Karpas-422 (cell line): ENCODE measurements around the gene DEAF1. TPM values are rescaled to one million over a fixed set of nuclear protein-coding genes. Genes with fewer than 3 reads are reported as not detected.

Experiments
- DNase-seq: peaks from one replicate; pipeline ENCODE4 v3.0.0-alpha.2; 2015
- H2AFZ ChIP-seq: fragments of 200-600 bp; sonication (generic); 2 replicates; pipeline ENCODE4 v1.6.1; 2014; ENCODE audit warnings: antibody characterized with exemption, low read length, mixed read lengths
- H3K27ac ChIP-seq: fragments of 200-600 bp; sonication (generic); 2 replicates; pipeline ENCODE4 v1.5.1; 2014; ENCODE audit warnings: mild to moderate bottlenecking, low read length, moderate library complexity
- H3K27me3 ChIP-seq: fragments of 200-600 bp; sonication (generic); 2 replicates; pipeline ENCODE4 v1.6.1; 2014; ENCODE audit warnings: low read length, mixed read lengths
- H3K36me3 ChIP-seq: fragments of 200-600 bp; sonication (generic); 2 replicates; pipeline ENCODE4 v1.6.1; 2014; ENCODE audit warnings: low read length, mixed read lengths; ENCODE audit not compliant: insufficient read depth
- H3K4me1 ChIP-seq: fragments of 200-600 bp; sonication (generic); 2 replicates; pipeline ENCODE4 v1.6.1; 2014; ENCODE audit warnings: mild to moderate bottlenecking, low read length, mixed read lengths
- H3K4me2 ChIP-seq: fragments of 200-600 bp; sonication (generic); 2 replicates; pipeline ENCODE4 v1.6.1; 2014; ENCODE audit warnings: low read length, low read depth, mild to moderate bottlenecking; ENCODE audit not compliant: poor library complexity, severe bottlenecking
- H3K4me3 ChIP-seq: fragments of 200-600 bp; sonication (generic); 2 replicates; pipeline ENCODE4 v1.5.1; 2014; ENCODE audit warnings: mild to moderate bottlenecking, antibody characterized with exemption, low read length, mixed read lengths
- H3K79me2 ChIP-seq: fragments of 200-600 bp; sonication (generic); 2 replicates; pipeline ENCODE4 v1.6.1; 2014; ENCODE audit warnings: mild to moderate bottlenecking, low read length, mixed read lengths
- H3K9ac ChIP-seq: fragments of 200-600 bp; sonication (generic); 2 replicates; pipeline ENCODE4 v1.6.0; 2014; ENCODE audit warnings: low read length
- H3K9me2 ChIP-seq: fragments of 200-600 bp; sonication (generic), shearing (Covaris generic); replicated peaks from 2 replicates; pipeline ENCODE4 v1.6.0; 2014; ENCODE audit warnings: mild to moderate bottlenecking, low read length, moderate library complexity; ENCODE audit not compliant: insufficient read depth
- H3K9me3 ChIP-seq: fragments of 300-700, 200-600 bp; sonication (generic); 2 replicates; pipeline ENCODE4 v1.6.1; 2014; ENCODE audit warnings: low read length, mixed read lengths
- H4K20me1 ChIP-seq: fragments of 200-600 bp; sonication (generic); 2 replicates; pipeline ENCODE4 v1.6.1; 2014; ENCODE audit warnings: mild to moderate bottlenecking, antibody characterized with exemption, low read length, low read depth; ENCODE audit not compliant: insufficient read depth
- total RNA-seq: library from RNA; depleted of rRNA; stranded (reverse); fragments of >200 nt; shearing (Covaris generic); gene quantifications from 2 replicates; pipeline ENCODE4 v1.2.3, GENCODE V29; 2014; ENCODE audit warnings: low replicate concordance

The DEAF1 gene
- total RNA-seq, 1 experiment from 2014 or later = 35.9 TPM

GRCh38 chr11:605286-606129 lies 89.5 kb downstream of the DEAF1 start:
- H3K9me2 ChIP-seq = no peaks in the 10 kb centered on the region
- no peaks in the 10 kb centered on the region for H3K9me3 ChIP-seq
- no peak overlapping the region for H3K9ac ChIP-seq
- peaks cover 9% of the 10 kb centered on the region; the same call in 1 of the 2 replicates for H3K36me3 ChIP-seq
- no peaks in the 10 kb centered on the region for H3K79me2 ChIP-seq
- H3K27ac ChIP-seq = no peak overlapping the region
- no peaks in the 10 kb centered on the region for H3K27me3 ChIP-seq
- no peak for DNase-seq
- no peaks in the 10 kb centered on the region for H3K4me1 ChIP-seq
- no peak overlapping the region for H3K4me2 ChIP-seq
- H4K20me1 ChIP-seq = no peaks in the 10 kb centered on the region; the same call in 1 of the 2 replicates
- no peak overlapping the region for H2AFZ ChIP-seq
- H3K4me3 ChIP-seq = no peak overlapping the region

- Histone ChIP-seq H3K4me3 (no peak overlapping the region), H3K36me3 (peaks cover 15% of the 10 kb centered on the region; the same call in 1 of the 2 replicates), H2AFZ (no peak overlapping the region), H3K9ac (no peak overlapping the region), H3K79me2 (no peaks in the 10 kb centered on the region), H3K27ac (no peak overlapping the region), H3K27me3 (no peaks in the 10 kb centered on the region), H3K9me3 (no peaks in the 10 kb centered on the region), H3K4me2 (no peak overlapping the region), H3K9me2 (no peaks in the 10 kb centered on the region), H3K4me1 (no peaks in the 10 kb centered on the region), H4K20me1 (no peaks in the 10 kb centered on the region; the same call in 1 of the 2 replicates)
- no peak for DNase-seq
Measured at GRCh38 chr11:603154-603553, 91.9 kb downstream of the DEAF1 start.

- Histone ChIP-seq H3K9me3 (no peaks in the 10 kb centered on the region), H3K36me3 (peaks cover 15% of the 10 kb centered on the region; the same call in 1 of the 2 replicates), H3K79me2 (no peaks in the 10 kb centered on the region), H3K9me2 (no peaks in the 10 kb centered on the region), H3K4me1 (no peaks in the 10 kb centered on the region), H3K4me3 (no peak overlapping the region), H3K9ac (no peak overlapping the region), H3K27me3 (no peaks in the 10 kb centered on the region), H3K27ac (no peak overlapping the region), H2AFZ (no peak overlapping the region), H4K20me1 (0 out of 2 replicates have a peak, but pooled peaks cover 5% of the 10 kb centered on the region), H3K4me2 (no peak overlapping the region)
- no peak for DNase-seq
Measured at GRCh38 chr11:601573-602245, 93.3 kb downstream of the DEAF1 start.

GRCh38 chr11:598005-598680 lies 96.9 kb downstream of the DEAF1 start:
- H3K27ac ChIP-seq = no peak overlapping the region
- no peaks in the 10 kb centered on the region for H3K9me3 ChIP-seq
- no peaks in the 10 kb centered on the region for H3K27me3 ChIP-seq
- 0 out of 2 replicates have a peak, but pooled peaks cover 15% of the 10 kb centered on the region for H4K20me1 ChIP-seq
- H2AFZ ChIP-seq = no peak overlapping the region
- DNase-seq = no peak
- peaks cover 9% of the 10 kb centered on the region; the same call in 1 of the 2 replicates for H3K36me3 ChIP-seq
- no peaks in the 10 kb centered on the region for H3K79me2 ChIP-seq
- H3K9me2 ChIP-seq = no peaks in the 10 kb centered on the region
- no peak overlapping the region for H3K4me2 ChIP-seq
- no peak overlapping the region for H3K9ac ChIP-seq
- H3K4me3 ChIP-seq = no peak overlapping the region
- H3K4me1 ChIP-seq = no peaks in the 10 kb centered on the region

- Histone ChIP-seq H3K79me2 (0 out of 2 replicates have a peak, but pooled peaks cover 5% of the 10 kb centered on the region), H4K20me1 (0 out of 2 replicates have a peak, but pooled peaks cover 15% of the 10 kb centered on the region), H3K4me2 (no peak overlapping the region), H3K27me3 (no peaks in the 10 kb centered on the region), H3K4me1 (no peaks in the 10 kb centered on the region), H3K36me3 (peaks cover 18% of the 10 kb centered on the region; the same call in 1 of the 2 replicates), H3K9ac (no peak overlapping the region), H3K9me2 (no peaks in the 10 kb centered on the region), H2AFZ (no peak overlapping the region), H3K4me3 (no peak overlapping the region), H3K9me3 (no peaks in the 10 kb centered on the region), H3K27ac (no peak overlapping the region)
- DNase-seq = no peak
Measured at GRCh38 chr11:597166-597725, 97.8 kb downstream of the DEAF1 start.

GRCh38 chr11:596374-596773 lies 98.6 kb downstream of the DEAF1 start:
- no peak overlapping the region for H3K4me2 ChIP-seq
- no peaks in the 10 kb centered on the region for H3K4me1 ChIP-seq
- H3K4me3 ChIP-seq = no peak overlapping the region
- no peaks in the 10 kb centered on the region for H3K27me3 ChIP-seq
- 0 out of 2 replicates have a peak, but pooled peaks cover 5% of the 10 kb centered on the region for H3K79me2 ChIP-seq
- 0 out of 2 replicates have a peak, but pooled peaks cover 15% of the 10 kb centered on the region for H4K20me1 ChIP-seq
- H3K9me3 ChIP-seq = no peaks in the 10 kb centered on the region
- H2AFZ ChIP-seq = no peak overlapping the region
- DNase-seq = no peak
- no peak overlapping the region for H3K27ac ChIP-seq
- H3K9ac ChIP-seq = no peak overlapping the region
- H3K9me2 ChIP-seq = no peaks in the 10 kb centered on the region
- H3K36me3 ChIP-seq = peaks cover 15% of the 10 kb centered on the region; the same call in 1 of the 2 replicates

- H3K4me3 ChIP-seq = no peak overlapping the region
- H3K9me3 ChIP-seq = no peaks in the 10 kb centered on the region
- H4K20me1 ChIP-seq = peaks cover 15% of the 10 kb centered on the region; the same call in 1 of the 2 replicates
- 0 out of 2 replicates have a peak, but pooled peaks cover 5% of the 10 kb centered on the region for H3K79me2 ChIP-seq
- no peaks in the 10 kb centered on the region for H3K4me1 ChIP-seq
- H3K27ac ChIP-seq = no peak overlapping the region
- no peak overlapping the region for H3K9ac ChIP-seq
- H3K36me3 ChIP-seq = peaks cover 18% of the 10 kb centered on the region; the same call in 1 of the 2 replicates
- no peak overlapping the region for H3K4me2 ChIP-seq
- no peaks in the 10 kb centered on the region for H3K27me3 ChIP-seq
- no peaks in the 10 kb centered on the region for H3K9me2 ChIP-seq
- H2AFZ ChIP-seq = no peak overlapping the region
- DNase-seq = no peak
Measured at GRCh38 chr11:595400-595799, 99.6 kb downstream of the DEAF1 start.
